Measurements from ENCODE around the gene MNT. TPM values are rescaled to one million over a fixed set of nuclear protein-coding genes. Genes with fewer than 3 reads are reported as not detected.

The MNT gene
- polyA plus RNA-seq, 1 donor (not counting 4 experiments of a cell fraction or from before 2014, with no cell fraction given), result 2.0 TPM

- H3K27ac ChIP-seq (ENCODE audit: control insufficient read depth, insufficient read depth, low read length), result no peak overlapping the region
- H4K20me1 ChIP-seq (ENCODE audit: control insufficient read depth, extremely low read depth, insufficient read depth, low read length), result peaks cover 2% of the 10 kb centered on the region
- H3K27me3 ChIP-seq (ENCODE audit: control insufficient read depth, extremely low read depth, insufficient read depth, low read length), result no peaks in the 10 kb centered on the region
- TF ChIP-seq EZH2 (IDR thresholded peaks at IDR 0.05; ENCODE audit: low read length) (no peak), CTCF (optimal IDR thresholded peaks at IDR 0.05 in 1 of 3, IDR thresholded peaks at IDR 0.05 in 1 of 3, conservative IDR thresholded peaks at IDR 0.05 in 1 of 3; ENCODE audit: extremely low read depth in 1 of 3, insufficient read depth in 2 of 3, low read length in 3 of 3) (no peak)
- H3K79me2 ChIP-seq (ENCODE audit: control insufficient read depth, insufficient read depth, low read length), result no peaks in the 10 kb centered on the region
- no peak overlapping the region for H3K4me2 ChIP-seq (ENCODE audit: control insufficient read depth, extremely low read depth, insufficient read depth, low read depth, low read length)
- H3K4me1 ChIP-seq (ENCODE audit: control insufficient read depth, extremely low read depth, insufficient read depth, low read length), result peaks cover 3% of the 10 kb centered on the region
- H3K9ac ChIP-seq (ENCODE audit: control insufficient read depth, extremely low read depth, insufficient read depth, low read length), result no peak overlapping the region
- no peak for FAIRE-seq
- H3K4me3 ChIP-seq (ENCODE audit: control insufficient read depth in 2 of 3, extremely low read depth in 1 of 3, insufficient read depth in 2 of 3, low read depth in 1 of 3, low read length in 3 of 3), result no peak overlapping the region
- no peak overlapping the region for H2AFZ ChIP-seq (ENCODE audit: control insufficient read depth, low read length)
- H3K36me3 ChIP-seq (ENCODE audit: control insufficient read depth in 2 of 2, extremely low read depth in 1 of 2, insufficient read depth in 2 of 2, low read length in 2 of 2), result peaks cover 0 to 8% of the 10 kb centered on the region in 2 experiments
- dilution Hi-C loops (cut with MboI; ENCODE audit: extremely low pct_ligation_motif_present, low sequenced_read_pairs), result no loop called here
- no peak for DNase-seq (ENCODE audit: low read depth, low spot score)
- H3K9me3 ChIP-seq (ENCODE audit: control insufficient read depth, low read depth, low read length), result no peaks in the 10 kb centered on the region
- H3K9me1 ChIP-seq (ENCODE audit: control insufficient read depth, extremely low read depth, insufficient read depth, low read length), result no peaks in the 10 kb centered on the region
Measured at GRCh38 chr17:2371183-2372130, 29.4 kb downstream of the MNT start.

DNA sequence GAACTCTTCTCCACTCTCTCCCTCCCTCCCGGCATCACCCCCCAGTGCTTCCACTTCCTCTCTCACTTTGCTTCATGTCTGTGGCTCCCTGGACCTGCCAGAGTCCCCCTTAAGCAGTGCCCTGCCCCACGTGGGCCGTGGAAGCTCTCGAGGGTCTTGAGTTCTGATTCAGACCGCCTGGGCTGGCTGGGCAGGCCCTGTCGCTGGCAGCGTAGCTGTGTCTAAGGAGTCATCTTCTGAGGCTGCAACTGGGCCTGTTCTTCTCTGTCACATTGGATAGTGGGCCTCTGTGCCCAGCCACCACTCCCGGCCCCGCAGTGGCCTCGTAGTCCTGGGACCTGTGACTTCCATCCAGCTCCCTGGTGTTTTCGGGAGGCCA, 30.7 kb downstream of the MNT start:
- H3K27me3 ChIP-seq (ENCODE audit: control insufficient read depth, extremely low read depth, insufficient read depth, low read length), result no peaks in the 10 kb centered on the region
- peaks cover 0 to 11% of the 10 kb centered on the region in 2 experiments for H3K36me3 ChIP-seq (ENCODE audit: control insufficient read depth in 2 of 2, extremely low read depth in 1 of 2, insufficient read depth in 2 of 2, low read length in 2 of 2)
- H3K79me2 ChIP-seq (ENCODE audit: control insufficient read depth, insufficient read depth, low read length), result no peaks in the 10 kb centered on the region
- no peak overlapping the region for H3K4me3 ChIP-seq (ENCODE audit: control insufficient read depth in 2 of 3, extremely low read depth in 1 of 3, insufficient read depth in 2 of 3, low read depth in 1 of 3, low read length in 3 of 3)
- H3K4me2 ChIP-seq (ENCODE audit: control insufficient read depth, extremely low read depth, insufficient read depth, low read depth, low read length), result no peak overlapping the region
- DNase-seq (ENCODE audit: low read depth, low spot score), result no peak
- no peaks in the 10 kb centered on the region for H3K9me1 ChIP-seq (ENCODE audit: control insufficient read depth, extremely low read depth, insufficient read depth, low read length)
- no peak overlapping the region for H3K27ac ChIP-seq (ENCODE audit: control insufficient read depth, insufficient read depth, low read length)
- H2AFZ ChIP-seq (ENCODE audit: control insufficient read depth, low read length), result no peak overlapping the region
- no peak for FAIRE-seq
- dilution Hi-C loops (cut with MboI; ENCODE audit: extremely low pct_ligation_motif_present, low sequenced_read_pairs), result no loop called here
- no peak for TF ChIP-seq CTCF (optimal IDR thresholded peaks at IDR 0.05 in 1 of 3, IDR thresholded peaks at IDR 0.05 in 1 of 3, conservative IDR thresholded peaks at IDR 0.05 in 1 of 3; ENCODE audit: extremely low read depth in 1 of 3, insufficient read depth in 2 of 3, low read length in 3 of 3)
- H3K4me1 ChIP-seq (ENCODE audit: control insufficient read depth, extremely low read depth, insufficient read depth, low read length), result peaks cover 3% of the 10 kb centered on the region
- H3K9me3 ChIP-seq (ENCODE audit: control insufficient read depth, low read depth, low read length), result no peaks in the 10 kb centered on the region
- no peak overlapping the region for H3K9ac ChIP-seq (ENCODE audit: control insufficient read depth, extremely low read depth, insufficient read depth, low read length)
- peaks cover 2% of the 10 kb centered on the region for H4K20me1 ChIP-seq (ENCODE audit: control insufficient read depth, extremely low read depth, insufficient read depth, low read length)

Data from keratinocyte (primary cell).